ENCODE data around the gene CCDC6. TPM values are rescaled to one million over a fixed set of nuclear protein-coding genes. Genes with fewer than 3 reads are reported as not detected.

The CCDC6 gene
- total and polyA plus RNA-seq, 2 of the 4 experiments (the other 2 are of a cell fraction), result 21.8 to 30.8 TPM

DNA sequence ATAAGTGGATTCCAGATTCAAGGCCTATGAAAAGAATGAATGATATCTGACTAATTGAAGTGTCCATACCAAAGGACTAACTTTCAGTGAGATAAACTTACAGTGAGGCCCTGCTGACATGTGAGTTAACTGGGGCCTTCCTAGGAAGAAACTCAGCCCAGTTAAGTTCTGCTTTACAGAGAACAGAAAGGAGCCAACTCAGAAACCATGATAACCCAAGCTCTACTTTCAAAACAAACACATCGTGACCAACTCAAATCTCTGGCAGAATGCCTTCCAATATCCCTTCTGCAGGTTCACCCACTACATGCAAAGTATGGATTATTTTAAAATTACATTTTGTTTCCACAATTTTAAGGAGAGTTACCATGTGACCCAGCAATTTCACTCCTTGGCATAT is 77.3 kb downstream of the CCDC6 start:
- H3K9me3 ChIP-seq (ENCODE audit: control insufficient read depth, insufficient read depth, low read length), result no peaks in the 10 kb centered on the region
- ATAC-seq (ENCODE audit: low read depth) (peak; percentile 40; the same call in 1 of the 2 replicates), DNase-seq (peak; percentile 17)
- no peaks in the 10 kb centered on the region for H3K4me1 ChIP-seq (ENCODE audit: control insufficient read depth, insufficient read depth, low read length)
- BruUV-seq (replicated peaks), result no TSS peak
- CTCF ChIA-PET, result no interaction called here
- H3K18ac ChIP-seq (ENCODE audit: low read depth, low read length), result no peak overlapping the region
- H2AK5ac ChIP-seq (ENCODE audit: low read depth, low read length), result no peak overlapping the region
- H3K27ac ChIP-seq (ENCODE audit: insufficient read depth, low read length), result no peak overlapping the region
- dilution Hi-C loops (cut with HindIII; ENCODE audit: low sequenced_read_pairs, unreplicated experiment) (no loop called here), in situ Hi-C loops (cut with MboI; ENCODE audit: low sequenced_read_pairs) (no loop called here), intact Hi-C loops (cut with micrococcal nuclease) (loop anchor here (5.0 kb wide), 1 partner anchor 218 kb away; no protein-coding TSS in a partner anchor)
- H3K36me3 ChIP-seq (ENCODE audit: control insufficient read depth, insufficient read depth, low read length), result peaks cover 12% of the 10 kb centered on the region
- no CpG with 5 or more reads among the region's 1 CpG for WGBS, 2 experiments (ENCODE audit: extremely low coverage in 2 of 2, insufficient read length in 1 of 2)
- H4K91ac ChIP-seq (ENCODE audit: insufficient read depth, low read depth, low read length), result no peak overlapping the region
- no peak overlapping the region for H3K4me3 ChIP-seq (ENCODE audit: insufficient read depth, low read depth, low read length)
- no peak overlapping the region for H2BK20ac ChIP-seq (ENCODE audit: low read depth, low read length)
- H3K56ac ChIP-seq (ENCODE audit: extremely low read depth, insufficient read depth, low read length), result no peak overlapping the region
- no peak overlapping the region for H3K4ac ChIP-seq (ENCODE audit: low read depth, low read length)
- H3K14ac ChIP-seq (replicated peaks; ENCODE audit: low read depth, low read length), result no peak overlapping the region
- H2BK120ac ChIP-seq (ENCODE audit: low read depth, low read length), result no peak overlapping the region
- no peak overlapping the region for H2AFZ ChIP-seq (replicated peaks; ENCODE audit: low read length, poor library complexity)
- no peak overlapping the region for H2BK5ac ChIP-seq (ENCODE audit: low read depth, low read length, poor library complexity, severe bottlenecking)
- no peaks in the 10 kb centered on the region for H3K9me1 ChIP-seq (ENCODE audit: insufficient read depth, low read length)
- H3K4me2 ChIP-seq (ENCODE audit: low read depth, low read length), result no peak overlapping the region
- POLR2A ChIA-PET (ENCODE audit: unreplicated experiment), result no interaction called here
- H3K23ac ChIP-seq (ENCODE audit: low read depth, low read length), result no peak overlapping the region
- no peak overlapping the region for H3K9ac ChIP-seq (ENCODE audit: low read depth, low read length)
- H2BK15ac ChIP-seq (ENCODE audit: low read depth, low read length), result no peak overlapping the region
- 0 out of 2 replicates have a peak, but pooled peaks cover 3% of the 10 kb centered on the region for H4K20me1 ChIP-seq (ENCODE audit: insufficient read depth, low read length)
- H3K79me1 ChIP-seq (ENCODE audit: low read depth in 1 of 2, low read length in 2 of 2), result peaks cover 14 to 39% of the 10 kb centered on the region in 2 experiments; a peak in 3 of 4 replicates
- H2AK9ac ChIP-seq (replicated peaks; ENCODE audit: low read depth, low read length, poor library complexity), result no peak overlapping the region
- TF ChIP-seq, protein P1, sequence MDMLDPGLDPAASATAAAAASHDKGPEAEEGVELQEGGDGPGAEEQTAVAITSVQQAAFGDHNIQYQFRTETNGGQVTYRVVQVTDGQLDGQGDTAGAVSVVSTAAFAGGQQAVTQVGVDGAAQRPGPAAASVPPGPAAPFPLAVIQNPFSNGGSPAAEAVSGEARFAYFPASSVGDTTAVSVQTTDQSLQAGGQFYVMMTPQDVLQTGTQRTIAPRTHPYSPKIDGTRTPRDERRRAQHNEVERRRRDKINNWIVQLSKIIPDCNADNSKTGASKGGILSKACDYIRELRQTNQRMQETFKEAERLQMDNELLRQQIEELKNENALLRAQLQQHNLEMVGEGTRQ (IDR thresholded peaks at IDR 0.05; ENCODE audit: low read depth, low read length), result no peak
- TF ChIP-seq SMC3 (IDR thresholded peaks at IDR 0.05; ENCODE audit: low read depth, low read length) (no peak), BHLHE40 (IDR thresholded peaks at IDR 0.05; ENCODE audit: low read depth, low read length) (no peak), CEBPB (IDR thresholded peaks at IDR 0.05; ENCODE audit: low read depth, low read length) (no peak), RCOR1 (IDR thresholded peaks at IDR 0.05; ENCODE audit: insufficient replicate concordance, low read length) (no peak), MXI1 (IDR thresholded peaks at IDR 0.05; ENCODE audit: borderline replicate concordance, low read depth, low read length) (no peak), NFE2L2 (IDR thresholded peaks at IDR 0.05; ENCODE audit: low read depth, low read length) (no peak), RAD21 (IDR thresholded peaks at IDR 0.05; ENCODE audit: low read length) (no peak), POLR2A (IDR thresholded peaks at IDR 0.05; ENCODE audit: low read depth, low read length) (no peak)
- TF ChIP-seq, protein P2, sequence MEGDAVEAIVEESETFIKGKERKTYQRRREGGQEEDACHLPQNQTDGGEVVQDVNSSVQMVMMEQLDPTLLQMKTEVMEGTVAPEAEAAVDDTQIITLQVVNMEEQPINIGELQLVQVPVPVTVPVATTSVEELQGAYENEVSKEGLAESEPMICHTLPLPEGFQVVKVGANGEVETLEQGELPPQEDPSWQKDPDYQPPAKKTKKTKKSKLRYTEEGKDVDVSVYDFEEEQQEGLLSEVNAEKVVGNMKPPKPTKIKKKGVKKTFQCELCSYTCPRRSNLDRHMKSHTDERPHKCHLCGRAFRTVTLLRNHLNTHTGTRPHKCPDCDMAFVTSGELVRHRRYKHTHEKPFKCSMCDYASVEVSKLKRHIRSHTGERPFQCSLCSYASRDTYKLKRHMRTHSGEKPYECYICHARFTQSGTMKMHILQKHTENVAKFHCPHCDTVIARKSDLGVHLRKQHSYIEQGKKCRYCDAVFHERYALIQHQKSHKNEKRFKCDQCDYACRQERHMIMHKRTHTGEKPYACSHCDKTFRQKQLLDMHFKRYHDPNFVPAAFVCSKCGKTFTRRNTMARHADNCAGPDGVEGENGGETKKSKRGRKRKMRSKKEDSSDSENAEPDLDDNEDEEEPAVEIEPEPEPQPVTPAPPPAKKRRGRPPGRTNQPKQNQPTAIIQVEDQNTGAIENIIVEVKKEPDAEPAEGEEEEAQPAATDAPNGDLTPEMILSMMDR (conservative IDR thresholded peaks at IDR 0.05; ENCODE audit: low read depth, low read length), result no peak
- H4K8ac ChIP-seq (ENCODE audit: low read depth in 2 of 2, low read length in 2 of 2), result no peak overlapping the region
- no peaks in the 10 kb centered on the region for H3K27me3 ChIP-seq (ENCODE audit: control insufficient read depth, insufficient read depth, low read length)
- H4K5ac ChIP-seq (ENCODE audit: low read depth, low read length), result no peak overlapping the region

All from IMR-90 (cell line).